K562 (cell line): Measurements from ENCODE around the gene LHX5. TPM values are rescaled to one million over a fixed set of nuclear protein-coding genes. Genes with fewer than 3 reads are reported as not detected.

Source experiments
- BACH1 ChIP-seq: fragments of 200-800 bp; sonication (Bioruptor generic); IDR thresholded peaks from 2 replicates; pipeline ENCODE4 v1.6.1; 2016; ENCODE audit warnings: missing genetic modification characterization, missing compliant biosample characterization
- E2F8 ChIP-seq: fragments of 450-650 bp; IDR thresholded peaks from 2 replicates; pipeline ENCODE4 v1.7.1; 2018; ENCODE audit warnings: mild to moderate bottlenecking, low read depth; ENCODE audit not compliant: partially characterized antibody
- EHMT2 ChIP-seq: fragments of 450-650 bp; IDR thresholded peaks from 2 replicates; pipeline ENCODE4 v1.6.1; 2018; ENCODE audit warnings: antibody characterized with exemption
- EP300 ChIP-seq: IDR thresholded peaks from 2 replicates; pipeline ENCODE4 v1.6.1; 2012; ENCODE audit warnings: low read length, improper control_type of control experiment
- GTF2E2 ChIP-seq: fragments of 200-800 bp; sonication (Bioruptor generic); IDR thresholded peaks from 2 replicates; pipeline ENCODE4 v1.6.1; 2016; ENCODE audit warnings: missing genetic modification characterization, missing compliant biosample characterization
- HDAC2 ChIP-seq: fragments of 450-650 bp; IDR thresholded peaks from 2 replicates; pipeline ENCODE4 v1.6.1; 2016; ENCODE audit warnings: mild to moderate bottlenecking
- JUND ChIP-seq, 2 experiments: IDR thresholded peaks; 2 replicates in 1 of 2; 3 replicates in 1 of 2; pipeline ENCODE4 v1.6.1; 2011; ENCODE audit warnings: borderline replicate concordance in 2 of 2, low read depth in 2 of 2, low read length in 2 of 2, improper control_type of control experiment in 1 of 2, missing biosample characterization in 1 of 2, missing genetic modification characterization in 1 of 2, missing genetic modification reagents in 1 of 2
- MLX ChIP-seq, 2 experiments: fragments of 450-650 bp in 1 of 2; sonication (generic) in 1 of 2; formaldehyde crosslinking; conservative IDR thresholded peaks; 2 replicates each; pipeline versions ENCODE4 v1.4.0 to v1.8.1; 2020 to 2022; ENCODE audit warnings: mild to moderate bottlenecking in 1 of 2, missing genetic modification reagents in 1 of 2
- MNT ChIP-seq, 2 experiments: fragments of 450-650 bp; conservative IDR thresholded peaks; 2 replicates each; pipeline ENCODE4 v1.6.1; 2017; ENCODE audit warnings: mild to moderate bottlenecking in 2 of 2, moderate library complexity in 2 of 2
- NFATC3 ChIP-seq: fragments of 450-650 bp; IDR thresholded peaks from 2 replicates; pipeline ENCODE4 v1.6.1; 2017; ENCODE audit warnings: mild to moderate bottlenecking
- NR2C2 ChIP-seq, 2 experiments: fragments of 200-800 bp in 1 of 2; sonication (Bioruptor generic) in 1 of 2; sonication (generic) in 1 of 2; formaldehyde crosslinking in 1 of 2; IDR thresholded peaks; 2 replicates each; pipeline versions ENCODE4 v1.6.1 to v1.8.0; 2016 to 2022; ENCODE audit warnings: mild to moderate bottlenecking in 1 of 2, missing compliant biosample characterization in 1 of 2, missing genetic modification characterization in 1 of 2, missing genetic modification reagents in 1 of 2
- NR4A1 ChIP-seq, 2 experiments: fragments of 250-450 bp in 1 of 2; fragments of 450-650 bp in 1 of 2; sonication (Bioruptor Pico) in 1 of 2; IDR thresholded peaks; 2 replicates each; pipeline versions ENCODE4 v1.4.0 to v1.6.1; 2016 to 2020; ENCODE audit warnings: mild to moderate bottlenecking in 2 of 2, missing compliant biosample characterization in 1 of 2, missing genetic modification characterization in 1 of 2, moderate library complexity in 1 of 2
- PKNOX1 ChIP-seq: fragments of 450-650 bp; IDR thresholded peaks from 2 replicates; pipeline ENCODE4 v1.6.1; 2016
- POLR2B ChIP-seq: fragments of 450-650 bp; IDR thresholded peaks from 2 replicates; pipeline ENCODE4 v1.6.1; 2018; ENCODE audit warnings: low read depth; ENCODE audit not compliant: partially characterized antibody
- RBFOX2 ChIP-seq: fragments of 200-400 bp; formaldehyde crosslinking; IDR thresholded peaks from 2 replicates; pipeline ENCODE4 v1.6.1; 2017; ENCODE audit warnings: low read depth, mild to moderate bottlenecking, low read length, moderate library complexity
- TCF15 ChIP-seq: fragments of 250-450 bp; sonication (Bioruptor Pico); IDR thresholded peaks from 2 replicates; pipeline ENCODE4 v1.8.0; 2022; ENCODE audit warnings: moderate library complexity, mild to moderate bottlenecking, inconsistent platforms
- TRIM24 ChIP-seq, 2 experiments: fragments of 450-650 bp; IDR thresholded peaks; 2 replicates each; pipeline ENCODE4 v1.6.1; 2016
- ZNF766 ChIP-seq: fragments of 200-800 bp; sonication (Bioruptor generic); conservative IDR thresholded peaks from 2 replicates; pipeline ENCODE4 v1.6.1; 2016; ENCODE audit warnings: missing genetic modification characterization, missing compliant biosample characterization
- polyA plus RNA-seq, 8 experiments: library from polyadenylated mRNA; depleted of rRNA in 4 of 8; stranded (reverse) in 5 of 8; unstranded in 3 of 8; fragments of >200 nt; fragmentation: Nextera tagmentation in 2 of 8; fragmentation: Illumina TruSeq in 1 of 8; extraction: Ambion mirVana in 2 of 8; extraction: Trizol in 1 of 8; gene quantifications; 2 replicates each; pipeline versions ENCODE4 v1.2.1 to v1.2.3, GENCODE V29; 2011 to 2014; ENCODE audit warnings: inconsistent platforms in 1 of 8, missing spikeins in 1 of 8
- total RNA-seq, 7 experiments: library from RNA; depleted of rRNA in 6 of 7; stranded (reverse); fragments of >200 nt in 6 of 7; fragmentation: Illumina TruSeq in 2 of 7; extraction: Trizol in 2 of 7; gene quantifications; 2 replicates each; pipeline versions ENCODE4 v1.2.1 to v1.2.3, GENCODE V29; 2011 to 2021; ENCODE audit warnings: low replicate concordance in 1 of 7

The LHX5 gene
- total and polyA plus RNA-seq, 9 of the 15 experiments (the other 6 are each of a cell fraction or from before 2014, with no cell fraction given), result 0.04 to 0.17 (median 0.05) TPM; not detected in 6

- peak; percentile 88 for TF ChIP-seq RBFOX2
- no peak for TF ChIP-seq TCF15 (CRISPR knock-in tag)
- peak; percentile 86 for TF ChIP-seq PKNOX1
- TF ChIP-seq HDAC2, result peak; percentile 23; the same call in 1 of the 2 replicates
- TF ChIP-seq JUND (IDR thresholded peaks at IDR 0.05; ENCODE audit: borderline replicate concordance, low read depth, low read length), result peak; percentile 99
- peak; percentile 97 for TF ChIP-seq JUND (tag; IDR thresholded peaks at IDR 0.05; ENCODE audit: borderline replicate concordance, low read depth, low read length)
- TF ChIP-seq TRIM24 (IDR thresholded peaks at IDR 0.05), result peak in 1 of 2 experiments; percentile 40; a peak in 1 of 4 replicates
- TF ChIP-seq NFATC3, result no peak
- no peak for TF ChIP-seq MLX (CRISPR knock-in tag; conservative IDR thresholded peaks at IDR 0.05)
- peak; percentile 76 for TF ChIP-seq EP300
- peak; percentile 93 for TF ChIP-seq GTF2E2
- peak; percentile 19; the same call in 1 of the 2 replicates for TF ChIP-seq NR2C2 (CRISPR knock-in tag; IDR thresholded peaks at IDR 0.05)
- TF ChIP-seq NR2C2 (tag; IDR thresholded peaks at IDR 0.05), result peak; percentile 85
- peak; percentile 85 for TF ChIP-seq POLR2B
- peak in 1 of 2 experiments; percentile 67; a peak in 2 of 4 replicates for TF ChIP-seq MNT (conservative IDR thresholded peaks at IDR 0.05)
- TF ChIP-seq ZNF766 (CRISPR knock-in tag), result peak; percentile 88
- peak; percentile 41 for TF ChIP-seq E2F8
- no peak for TF ChIP-seq NR4A1 (CRISPR knock-in tag; IDR thresholded peaks at IDR 0.05)
- peak; percentile 70 for TF ChIP-seq NR4A1 (tag; IDR thresholded peaks at IDR 0.05)
- no peak for TF ChIP-seq BACH1 (tag)
- peak; percentile 10; the same call in 1 of the 2 replicates for TF ChIP-seq EHMT2
These were observed 49.4 kb downstream of the LHX5 start, which contains the start of gene SDSL (continued) for GRCh38 chr12:113422030-113422885.
